Spleen (tissue), 11 donors: Measurements from ENCODE around the gene RANBP3. TPM values are rescaled to one million over a fixed set of nuclear protein-coding genes. Genes with fewer than 3 reads are reported as not detected.

ENCODE experiments used
- DNase-seq: peaks from one replicate; pipeline ENCODE4 v3.0.0-alpha.2; 2020
- H3K27ac ChIP-seq, 8 donors: fragments of 200-600 bp; sonication (generic) in 7 of 8; 1 replicate in 4 of 8; 2 replicates in 4 of 8; pipeline versions ENCODE4 v1.5.0 to v1.8.0; 2016 to 2021; ENCODE audit warnings: inconsistent platforms in 4 of 8, mild to moderate bottlenecking in 4 of 8, moderate library complexity in 1 of 8
- H3K27me3 ChIP-seq, 7 donors: fragments of 200-600 bp; sonication (generic) in 6 of 7; replicated peaks in 1 of 7; 1 replicate in 4 of 7; 2 replicates in 3 of 7; pipeline versions ENCODE4 v1.5.0 to v1.8.0; 2016 to 2021; ENCODE audit warnings: inconsistent platforms in 3 of 7, mild to moderate bottlenecking in 1 of 7
- H3K36me3 ChIP-seq, 6 donors: fragments of 200-600 bp; sonication (generic) in 5 of 6; 1 replicate in 4 of 6; 2 replicates in 2 of 6; pipeline versions ENCODE4 v1.5.0 to v1.8.0; 2016 to 2021; ENCODE audit warnings: inconsistent platforms in 2 of 6
- H3K4me1 ChIP-seq, 6 donors: fragments of 200-600 bp; sonication (generic) in 5 of 6; 1 replicate in 3 of 6; 2 replicates in 3 of 6; pipeline versions ENCODE4 v1.5.0 to v1.8.0; 2016 to 2021; ENCODE audit warnings: inconsistent platforms in 3 of 6
- H3K4me3 ChIP-seq, 8 donors: fragments of 200-600 bp; sonication (generic) in 7 of 8; 1 replicate in 4 of 8; 2 replicates in 4 of 8; pipeline versions ENCODE4 v1.5.0 to v1.8.0; 2016 to 2021; ENCODE audit warnings: inconsistent platforms in 4 of 8, mild to moderate bottlenecking in 4 of 8, moderate library complexity in 2 of 8
- H3K9me3 ChIP-seq, 8 donors: fragments of 200-600 bp; sonication (generic) in 7 of 8; 1 replicate in 4 of 8; 2 replicates in 4 of 8; pipeline versions ENCODE4 v1.5.0 to v1.8.0; 2016 to 2021; ENCODE audit warnings: inconsistent platforms in 4 of 8
- POLR2A ChIP-seq, 3 donors: fragments of 450-650 bp; IDR thresholded peaks; one replicate each; pipeline ENCODE4 v1.5.1; 2017; ENCODE audit warnings: antibody characterized with exemption in 3 of 3, mild to moderate bottlenecking in 1 of 3
- POLR2AphosphoS5 ChIP-seq, 3 donors: sonication (generic); formaldehyde crosslinking; IDR thresholded peaks; one replicate each; pipeline ENCODE4 v1.5.1; 2017; ENCODE audit warnings: antibody characterized with exemption in 3 of 3
- WGBS, 5 donors: extraction: QIAGEN DNeasy Blood & Tissue Kit in 3 of 5; methylation state at CpG; one replicate each; pipeline versions ENCODE4 v1.1.5 to v1.1.7; 2013 to 2018; 5-methylcytosine and 5-hydroxymethylcytosine counted together
- intact Hi-C: fragments of 100-400 bp; cut with DNase I; formaldehyde crosslinking; loops from one replicate; pipeline ENCODE4 v1.15.0; 2023; ENCODE audit warnings: low total_unique reads
- polyA plus RNA-seq, 3 donors: library from polyadenylated mRNA; stranded (reverse); fragments of 200-250 nt; gene quantifications; one replicate each; pipeline ENCODE4 v1.2.1, GENCODE V29; 2013
- total RNA-seq, 7 donors: library from RNA; depleted of rRNA in 3 of 7; stranded (reverse); fragments of >200 nt in 3 of 7; fragmentation: NEBNext Ultra II Directional in 4 of 7; extraction: Animal tissue kit (Norgen Biotek cat#: 25700) in 4 of 7; gene quantifications; one replicate each; pipeline versions ENCODE4 v1.1.0 to v1.2.1, GENCODE V29; 2016 to 2021
- TF ChIP-seq, protein P1 (sequence below), 11 experiments: fragments of 200-600 bp in 7 of 11; fragments of 450-650 bp in 4 of 11; sonication (generic) in 4 of 11; IDR thresholded peaks in 8 of 11; conservative IDR thresholded peaks in 3 of 11; 1 replicate in 7 of 11; 2 replicates in 4 of 11; pipeline versions ENCODE4 v1.4.0 to v1.8.0; 2016 to 2021; ENCODE audit warnings: antibody characterized with exemption in 11 of 11, inconsistent platforms in 4 of 11, mild to moderate bottlenecking in 1 of 11
- donor health status: healthy with polysubstance abuse.
- donor health status: DM: no; HTN: no; CAD: no; lungs with moderate emphysema.
- donor health status: DM: no; HTN: no; CAD: no.
- donor health status: Bipolar disorder and iron deficiency.
- donor health status: healthy.
- donor health status: DM: no; HTN: no; CAD: no.
- donor health status: DM: yes; HTN: yes; CAD: no.

The RANBP3 gene
- total and polyA plus RNA-seq, 10 donors: 27.5 to 92.9 (median 69.8) TPM

DNA sequence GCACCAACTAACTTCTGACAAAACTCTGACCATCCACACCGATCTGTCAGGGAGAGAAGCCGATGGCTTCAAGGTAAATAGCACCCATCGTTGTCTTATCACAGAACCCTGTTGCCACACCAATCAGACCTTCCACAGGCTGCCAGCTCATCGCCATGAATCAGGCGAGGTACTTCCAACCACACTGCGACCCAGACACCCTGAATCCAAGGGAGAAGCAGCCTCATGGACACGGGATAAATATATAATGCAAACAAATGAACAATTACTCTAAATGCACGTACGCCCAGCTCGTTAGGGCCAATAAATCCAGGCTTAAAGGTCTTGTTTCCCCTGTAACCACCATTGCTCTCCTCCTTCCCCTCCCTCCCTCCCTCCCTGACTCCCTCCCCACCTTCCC is 20.8 kb downstream of the RANBP3 start:
- no peak overlapping the region for H3K4me3 ChIP-seq
- peaks cover 68 to 100% (median 91%) of the 10 kb centered on the region in 6 donors for H3K4me1 ChIP-seq
- no peak for TF ChIP-seq POLR2A (IDR thresholded peaks at IDR 0.05)
- no peak for TF ChIP-seq POLR2AphosphoS5 (IDR thresholded peaks at IDR 0.05)
- TF ChIP-seq, protein P1, sequence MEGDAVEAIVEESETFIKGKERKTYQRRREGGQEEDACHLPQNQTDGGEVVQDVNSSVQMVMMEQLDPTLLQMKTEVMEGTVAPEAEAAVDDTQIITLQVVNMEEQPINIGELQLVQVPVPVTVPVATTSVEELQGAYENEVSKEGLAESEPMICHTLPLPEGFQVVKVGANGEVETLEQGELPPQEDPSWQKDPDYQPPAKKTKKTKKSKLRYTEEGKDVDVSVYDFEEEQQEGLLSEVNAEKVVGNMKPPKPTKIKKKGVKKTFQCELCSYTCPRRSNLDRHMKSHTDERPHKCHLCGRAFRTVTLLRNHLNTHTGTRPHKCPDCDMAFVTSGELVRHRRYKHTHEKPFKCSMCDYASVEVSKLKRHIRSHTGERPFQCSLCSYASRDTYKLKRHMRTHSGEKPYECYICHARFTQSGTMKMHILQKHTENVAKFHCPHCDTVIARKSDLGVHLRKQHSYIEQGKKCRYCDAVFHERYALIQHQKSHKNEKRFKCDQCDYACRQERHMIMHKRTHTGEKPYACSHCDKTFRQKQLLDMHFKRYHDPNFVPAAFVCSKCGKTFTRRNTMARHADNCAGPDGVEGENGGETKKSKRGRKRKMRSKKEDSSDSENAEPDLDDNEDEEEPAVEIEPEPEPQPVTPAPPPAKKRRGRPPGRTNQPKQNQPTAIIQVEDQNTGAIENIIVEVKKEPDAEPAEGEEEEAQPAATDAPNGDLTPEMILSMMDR (IDR thresholded peaks at IDR 0.05 in 8 of 11, conservative IDR thresholded peaks at IDR 0.05 in 3 of 11): no peak
- no peak for DNase-seq
- WGBS, 5 donors: 84 to 92% (median 88%) methylated on average over 10 of the region's 10 CpGs
- intact Hi-C loops: no loop called here
- no peaks in the 10 kb centered on the region for H3K27me3 ChIP-seq
- peaks cover 0 to 26% (median 0%) of the 10 kb centered on the region in 6 donors for H3K36me3 ChIP-seq
- H3K9me3 ChIP-seq: no peaks in the 10 kb centered on the region
- no peak overlapping the region for H3K27ac ChIP-seq

DNA sequence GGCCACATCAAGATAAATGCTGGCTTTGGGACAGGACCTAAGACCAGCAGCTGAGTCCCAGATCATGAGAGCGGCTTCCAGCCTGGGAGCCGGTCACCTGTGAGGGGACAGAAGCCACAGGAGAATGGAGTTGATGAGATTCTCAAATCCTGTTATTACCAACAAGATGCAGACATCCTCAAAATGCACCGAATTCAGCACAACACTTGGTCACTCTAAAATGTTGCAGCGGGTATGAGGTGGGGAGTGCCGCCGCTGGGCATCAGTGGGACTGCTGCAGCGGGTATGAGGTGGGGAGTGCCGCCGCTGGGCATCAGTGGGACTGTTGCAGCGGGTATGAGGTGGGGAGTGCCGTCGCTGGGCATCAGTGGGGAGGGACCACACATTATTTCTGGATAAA is 21.2 kb downstream of the RANBP3 start:
- DNase-seq: no peak
- peaks cover 68 to 100% (median 91%) of the 10 kb centered on the region in 6 donors for H3K4me1 ChIP-seq
- peaks cover 0 to 28% (median 0%) of the 10 kb centered on the region in 6 donors for H3K36me3 ChIP-seq
- H3K9me3 ChIP-seq: no peaks in the 10 kb centered on the region
- TF ChIP-seq POLR2AphosphoS5 (IDR thresholded peaks at IDR 0.05): no peak
- no peak for TF ChIP-seq POLR2A (IDR thresholded peaks at IDR 0.05)
- no peaks in the 10 kb centered on the region for H3K27me3 ChIP-seq
- intact Hi-C loops: no loop called here
- WGBS, 5 donors: 88 to 96% (median 95%) methylated on average over 12 of the region's 12 CpGs
- no peak overlapping the region for H3K4me3 ChIP-seq
- peak overlapping the region in 1 of 8 donors; percentile 7 for H3K27ac ChIP-seq

DNA sequence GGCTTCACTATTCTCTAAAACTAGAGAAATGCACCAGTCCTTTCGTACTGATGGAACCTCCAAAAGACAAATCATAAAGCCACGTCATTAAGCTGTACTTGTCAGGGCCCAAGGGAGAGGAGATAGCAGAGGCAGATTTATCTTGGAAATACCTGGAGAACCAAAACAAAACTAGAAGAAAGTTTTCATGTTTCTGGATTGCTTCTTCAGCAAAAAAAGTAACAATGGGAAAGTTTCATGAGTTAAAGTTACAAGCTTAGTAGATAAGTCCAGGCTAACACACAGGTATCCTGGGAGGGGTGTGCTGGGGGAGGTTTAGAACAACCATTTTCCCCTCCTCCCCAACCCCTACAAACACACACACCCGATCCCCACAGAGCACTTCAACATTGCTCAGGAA is 21.6 kb downstream of the RANBP3 start:
- Histone ChIP-seq H3K4me3 (no peak overlapping the region), H3K9me3 (no peaks in the 10 kb centered on the region), H3K27ac (peak overlapping the region in 1 of 8 donors; percentile 7), H3K4me1 (peaks cover 68 to 100% (median 91%) of the 10 kb centered on the region in 6 donors), H3K27me3 (no peaks in the 10 kb centered on the region), H3K36me3 (peaks cover 0 to 28% (median 0%) of the 10 kb centered on the region in 6 donors)
- TF ChIP-seq, protein P1 (IDR thresholded peaks at IDR 0.05 in 8 of 11, conservative IDR thresholded peaks at IDR 0.05 in 3 of 11): no peak
- TF ChIP-seq POLR2A (IDR thresholded peaks at IDR 0.05) (no peak), POLR2AphosphoS5 (IDR thresholded peaks at IDR 0.05) (no peak)
- DNase-seq: no peak
- 63 to 86% (median 82%) methylated on average over 3 of the region's 3 CpGs for WGBS, 5 donors
- intact Hi-C loops: no loop called here

DNA sequence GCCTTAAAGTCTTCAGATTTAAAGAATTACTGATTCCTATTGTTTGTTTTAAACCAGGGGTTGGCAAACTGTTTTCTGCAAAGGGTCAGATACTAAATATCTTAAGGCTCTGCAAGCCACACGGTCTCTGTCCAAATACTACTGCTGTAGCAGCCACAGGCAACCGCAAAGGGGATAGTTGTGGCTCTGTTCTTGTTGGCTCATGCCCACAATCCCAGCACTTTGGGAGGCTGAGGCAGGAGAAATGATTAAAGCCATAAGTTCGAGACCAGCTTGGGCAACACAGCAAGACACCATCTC is 22.4 kb downstream of the RANBP3 start:
- Histone ChIP-seq H3K4me3 (no peak overlapping the region), H3K36me3 (peaks cover 0 to 34% (median 0%) of the 10 kb centered on the region in 6 donors), H3K27me3 (no peaks in the 10 kb centered on the region), H3K4me1 (peaks cover 68 to 100% (median 91%) of the 10 kb centered on the region in 6 donors), H3K27ac (peak overlapping the region in 4 of 8 donors; percentile 48 to 87 (median 85)), H3K9me3 (no peaks in the 10 kb centered on the region)
- intact Hi-C loops: no loop called here
- TF ChIP-seq POLR2A (IDR thresholded peaks at IDR 0.05) (no peak), POLR2AphosphoS5 (IDR thresholded peaks at IDR 0.05) (no peak)
- TF ChIP-seq, protein P1 (IDR thresholded peaks at IDR 0.05 in 8 of 11, conservative IDR thresholded peaks at IDR 0.05 in 3 of 11): no peak
- 56 to 92% (median 89%) methylated on average over 3 of the region's 3 CpGs for WGBS, 5 donors
- no peak for DNase-seq

DNA sequence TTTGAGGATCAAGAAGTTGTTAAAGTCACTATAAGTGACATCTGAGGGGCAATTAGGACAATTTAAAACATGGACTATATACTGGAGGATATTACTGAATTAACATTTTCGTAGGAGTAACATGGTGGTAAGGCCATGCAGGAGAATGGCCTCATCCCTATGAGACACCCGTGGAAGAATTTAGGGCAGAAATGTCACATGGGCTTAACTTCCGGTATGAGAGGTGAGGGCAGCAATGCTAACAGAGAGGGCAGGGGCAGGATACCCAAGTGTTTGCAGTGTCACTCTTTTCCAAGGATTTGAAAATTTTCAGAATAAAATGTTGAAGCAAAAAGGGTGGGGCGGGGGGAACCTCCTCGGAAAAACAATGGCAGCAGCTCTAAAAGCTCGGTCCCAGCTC is 23.6 kb downstream of the RANBP3 start:
- H3K4me1 ChIP-seq: peaks cover 69 to 100% (median 91%) of the 10 kb centered on the region in 6 donors
- 59 to 72% (median 61%) methylated on average over 6 of the region's 6 CpGs for WGBS, 5 donors
- DNase-seq: no peak
- H3K9me3 ChIP-seq: no peaks in the 10 kb centered on the region
- intact Hi-C loops: no loop called here
- H3K36me3 ChIP-seq: peaks cover 0 to 47% (median 0%) of the 10 kb centered on the region in 6 donors
- TF ChIP-seq, protein P1 (IDR thresholded peaks at IDR 0.05 in 8 of 11, conservative IDR thresholded peaks at IDR 0.05 in 3 of 11): no peak
- TF ChIP-seq POLR2A (IDR thresholded peaks at IDR 0.05): no peak
- TF ChIP-seq POLR2AphosphoS5 (IDR thresholded peaks at IDR 0.05): no peak
- H3K27ac ChIP-seq: peak overlapping the region; percentile 11 to 87 (median 50)
- peak overlapping the region in 1 of 8 donors; percentile 38 for H3K4me3 ChIP-seq
- H3K27me3 ChIP-seq: no peaks in the 10 kb centered on the region
